Spleen (tissue), 7 donors: ENCODE results near the gene NADK2.
"Not testable (repeated sequence)": the region's sequence is repeated elsewhere in the genome, so short reads cannot be mapped to it uniquely, and the experiment has no call there.

ENCODE experiments used
- POLR2A ChIP-seq, 3 donors: fragments of 450-650 bp; IDR thresholded peaks; one replicate each; pipeline ENCODE4 v1.5.1; 2017; ENCODE audit warnings: antibody characterized with exemption in 3 of 3, mild to moderate bottlenecking in 1 of 3
- POLR2AphosphoS5 ChIP-seq, 3 donors: sonication (generic); formaldehyde crosslinking; IDR thresholded peaks; one replicate each; pipeline ENCODE4 v1.5.1; 2017; ENCODE audit warnings: antibody characterized with exemption in 3 of 3
- TF ChIP-seq, protein P1 (sequence below), 11 experiments: fragments of 200-600 bp in 7 of 11; fragments of 450-650 bp in 4 of 11; sonication (generic) in 4 of 11; IDR thresholded peaks in 8 of 11; conservative IDR thresholded peaks in 3 of 11; 1 replicate in 7 of 11; 2 replicates in 4 of 11; pipeline versions ENCODE4 v1.4.0 to v1.8.0; 2016 to 2021; ENCODE audit warnings: antibody characterized with exemption in 11 of 11, inconsistent platforms in 4 of 11, mild to moderate bottlenecking in 1 of 11
- donor health status: DM: no; HTN: no; CAD: no; lungs with moderate emphysema.
- donor health status: DM: no; HTN: no; CAD: no.
- donor health status: DM: no; HTN: no; CAD: no.

DNA sequence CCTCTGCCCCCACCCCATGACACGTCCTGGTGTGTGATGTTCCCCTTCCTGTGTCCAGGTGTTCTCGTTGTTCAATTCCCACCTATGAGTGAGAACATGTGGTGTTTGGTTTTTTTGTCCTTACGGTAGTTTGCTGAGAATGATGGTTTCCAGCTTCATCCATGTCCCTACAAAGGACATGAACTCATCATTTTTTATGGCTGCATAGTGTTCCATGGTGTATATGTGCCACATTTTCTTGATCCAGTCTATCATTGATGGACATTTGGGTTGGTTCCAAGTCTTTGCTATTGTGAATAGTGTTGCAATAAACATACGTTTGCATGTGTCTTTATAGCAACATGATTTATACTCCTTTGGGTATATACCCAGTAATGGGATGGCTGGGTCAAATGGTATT lies 57.3 kb downstream of the NADK2 start:
- TF ChIP-seq, protein P1, sequence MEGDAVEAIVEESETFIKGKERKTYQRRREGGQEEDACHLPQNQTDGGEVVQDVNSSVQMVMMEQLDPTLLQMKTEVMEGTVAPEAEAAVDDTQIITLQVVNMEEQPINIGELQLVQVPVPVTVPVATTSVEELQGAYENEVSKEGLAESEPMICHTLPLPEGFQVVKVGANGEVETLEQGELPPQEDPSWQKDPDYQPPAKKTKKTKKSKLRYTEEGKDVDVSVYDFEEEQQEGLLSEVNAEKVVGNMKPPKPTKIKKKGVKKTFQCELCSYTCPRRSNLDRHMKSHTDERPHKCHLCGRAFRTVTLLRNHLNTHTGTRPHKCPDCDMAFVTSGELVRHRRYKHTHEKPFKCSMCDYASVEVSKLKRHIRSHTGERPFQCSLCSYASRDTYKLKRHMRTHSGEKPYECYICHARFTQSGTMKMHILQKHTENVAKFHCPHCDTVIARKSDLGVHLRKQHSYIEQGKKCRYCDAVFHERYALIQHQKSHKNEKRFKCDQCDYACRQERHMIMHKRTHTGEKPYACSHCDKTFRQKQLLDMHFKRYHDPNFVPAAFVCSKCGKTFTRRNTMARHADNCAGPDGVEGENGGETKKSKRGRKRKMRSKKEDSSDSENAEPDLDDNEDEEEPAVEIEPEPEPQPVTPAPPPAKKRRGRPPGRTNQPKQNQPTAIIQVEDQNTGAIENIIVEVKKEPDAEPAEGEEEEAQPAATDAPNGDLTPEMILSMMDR (IDR thresholded peaks at IDR 0.05 in 8 of 11, conservative IDR thresholded peaks at IDR 0.05 in 3 of 11) = not testable (repeated sequence)
- TF ChIP-seq POLR2A, POLR2AphosphoS5 (IDR thresholded peaks at IDR 0.05): not testable (repeated sequence)
